AML-193 (cell line): Measurements from ENCODE around the gene ARHGEF10L.

Experiments
- DNase-seq, 2 experiments: peaks; one replicate each; lab custom pipeline; 2025; lab: John Stamatoyannopoulos, UW

ARHGEF10L gene

DNA sequence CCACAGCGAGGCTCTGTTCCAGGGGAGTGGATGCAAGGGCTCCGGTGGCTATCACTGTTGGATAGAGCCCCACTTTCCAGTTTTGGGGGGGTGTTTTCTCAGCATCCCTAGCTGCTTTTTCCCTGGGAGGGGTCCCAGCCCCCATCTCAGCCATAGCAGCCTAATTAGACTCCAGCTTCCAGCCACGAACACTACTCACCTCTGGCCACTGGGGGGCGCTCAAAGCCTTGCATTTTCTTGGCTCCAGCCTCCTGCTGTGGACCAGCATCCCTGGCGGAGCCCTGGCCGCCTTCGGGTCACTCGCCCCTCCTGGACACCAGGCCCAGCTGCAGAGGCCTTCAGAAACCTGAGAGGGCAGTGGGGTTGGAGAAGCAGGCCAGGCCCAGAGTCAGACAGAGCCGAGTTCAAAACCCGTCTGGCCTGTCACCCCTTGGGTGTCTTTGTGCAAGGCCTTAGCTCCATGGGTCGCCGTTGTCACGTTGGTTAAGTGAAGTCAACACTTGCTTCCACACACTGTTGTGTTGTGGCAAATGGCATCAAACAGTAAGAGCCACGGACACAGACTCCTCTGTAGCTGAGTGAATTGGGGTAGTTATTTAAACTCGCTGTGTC is 122.2 kb downstream of the ARHGEF10L start:
- peak in 1 of 2 experiments; percentile 5 for DNase-seq

DNA sequence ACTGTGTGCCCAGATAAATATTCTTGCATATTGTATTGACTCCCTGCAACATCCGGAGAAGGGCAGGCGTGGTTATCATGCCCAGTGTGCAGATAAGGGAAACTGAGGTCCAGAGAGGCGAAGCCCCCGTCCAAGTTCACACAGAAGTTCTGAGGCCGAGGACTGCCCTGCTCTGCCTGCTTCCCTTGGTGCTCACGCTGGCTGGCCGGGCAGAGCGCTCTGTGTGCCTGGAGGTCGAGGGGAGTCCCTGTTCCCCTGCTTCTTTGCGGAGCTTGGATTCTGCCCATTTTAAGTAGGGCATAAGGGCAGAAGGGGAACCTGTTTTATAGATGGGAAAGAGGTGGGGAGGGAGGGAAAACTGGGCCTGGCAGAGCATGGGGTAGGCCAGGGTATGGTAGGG is 122.8 kb downstream of the ARHGEF10L start:
- no peak for DNase-seq

DNA sequence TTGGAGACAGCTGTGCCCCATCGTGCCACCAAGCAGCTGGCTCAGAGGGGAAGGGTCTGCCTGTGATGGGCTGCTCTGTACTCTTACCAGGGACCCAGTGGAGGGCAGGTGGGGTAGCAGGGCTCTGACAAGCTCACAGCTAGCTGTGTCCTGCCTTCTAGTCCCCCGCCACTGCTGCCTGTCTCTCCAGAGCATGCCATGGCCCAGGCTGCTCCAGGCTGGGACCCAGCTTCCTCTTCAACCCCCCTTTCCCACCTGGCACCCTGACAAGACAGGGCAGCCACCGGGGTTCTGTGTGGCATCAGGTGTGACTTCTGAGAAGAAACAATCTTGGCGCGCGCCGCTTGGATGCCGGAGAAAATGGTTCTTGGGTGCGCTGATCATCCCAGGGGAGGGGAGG is 123.3 kb downstream of the ARHGEF10L start:
- no peak for DNase-seq

DNA sequence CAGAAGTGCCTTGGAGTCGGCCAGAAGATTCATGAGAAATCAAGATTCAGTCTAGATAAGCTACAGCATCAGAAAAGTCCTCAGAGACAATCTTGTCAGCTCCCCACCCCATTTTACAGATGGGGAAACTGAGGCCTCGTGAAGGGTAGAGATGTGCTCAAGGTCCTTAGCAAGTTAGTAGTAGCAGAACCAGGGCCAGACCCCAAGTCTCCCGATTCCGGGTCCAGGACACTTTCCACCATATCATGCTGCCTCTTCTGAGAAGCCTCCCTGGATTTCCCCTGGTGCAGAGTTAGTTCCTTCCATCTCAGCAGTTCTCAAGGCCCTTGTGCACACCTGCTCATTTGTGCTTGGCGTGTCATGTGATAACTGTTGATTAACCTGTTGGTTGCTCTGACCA is 124.1 kb downstream of the ARHGEF10L start:
- no peak for DNase-seq

DNA sequence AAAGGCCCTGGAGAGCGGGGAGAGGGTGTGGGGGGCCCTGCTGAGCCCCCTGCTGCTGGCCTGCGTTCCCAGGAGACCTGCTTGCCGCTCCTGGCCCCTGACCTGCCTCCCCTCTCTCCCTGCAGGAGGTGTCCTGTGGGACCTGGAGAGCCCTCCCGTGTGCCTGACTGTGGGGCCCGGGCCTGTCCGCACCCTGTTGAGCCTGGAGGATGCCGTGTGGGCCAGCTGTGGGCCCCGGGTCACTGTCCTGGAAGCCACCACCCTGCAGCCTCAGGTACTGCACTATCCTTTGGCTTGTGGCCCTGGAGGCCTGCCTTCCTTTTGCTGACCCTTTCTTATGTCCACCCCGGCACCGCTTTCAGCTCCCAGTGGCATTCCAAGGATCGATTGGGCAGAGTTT is 124.8 kb downstream of the ARHGEF10L start:
- no peak for DNase-seq

DNA sequence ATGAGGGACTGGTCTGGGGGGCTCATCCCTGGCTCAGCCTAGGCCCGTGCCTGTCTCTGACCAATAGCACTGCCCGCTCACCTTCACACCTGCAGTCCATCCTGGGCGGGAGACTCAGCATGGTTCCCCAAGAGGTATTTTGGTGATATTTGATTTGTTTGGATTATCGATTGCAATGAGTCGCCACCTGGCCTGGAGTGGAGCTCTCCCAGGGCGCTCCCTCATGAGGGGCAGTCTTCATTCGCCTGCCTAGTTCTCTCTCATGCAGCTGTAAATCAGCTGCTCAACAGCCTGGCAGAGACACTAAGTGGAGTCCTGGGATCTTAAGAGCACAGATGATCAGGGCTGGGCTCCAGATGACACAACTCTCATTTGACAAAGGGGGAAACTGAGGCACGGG is 125.6 kb downstream of the ARHGEF10L start:
- no peak for DNase-seq

DNA sequence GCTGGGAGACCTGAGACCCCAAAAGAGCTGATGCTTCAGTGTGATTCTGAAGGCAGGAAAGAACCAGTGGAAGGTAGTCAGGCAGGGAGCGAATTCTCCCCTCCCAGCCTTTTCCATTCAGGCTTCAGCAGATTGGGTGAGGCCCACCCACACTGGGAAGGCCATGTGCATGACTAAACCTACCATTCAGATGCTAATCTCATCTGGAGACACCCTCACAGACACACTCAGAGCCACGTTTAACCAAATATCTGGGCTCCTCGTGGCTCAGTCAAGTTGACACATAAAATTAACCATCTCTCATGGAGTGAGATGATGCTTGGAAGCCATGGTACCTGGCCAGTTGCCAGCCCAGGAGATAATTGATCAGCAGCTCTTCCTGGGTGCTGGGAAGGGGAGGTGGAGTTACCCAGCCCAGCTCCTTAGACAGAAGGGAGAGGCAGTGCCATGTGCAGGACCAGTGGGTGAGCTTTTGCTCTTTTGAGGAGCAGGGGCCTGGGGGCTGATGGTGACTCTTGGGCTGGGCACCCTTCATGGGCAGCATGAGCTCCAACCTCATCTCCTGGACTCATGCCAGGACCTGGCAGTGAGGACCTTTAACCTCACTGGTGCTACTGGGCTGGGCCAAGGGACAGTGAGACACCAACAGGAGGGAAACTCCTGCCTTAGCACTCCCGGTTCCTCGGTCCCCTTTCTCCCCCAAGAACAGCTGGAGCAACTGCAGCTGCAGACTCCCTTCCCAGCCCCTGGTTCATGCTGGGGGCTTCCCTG is 126.6 kb downstream of the ARHGEF10L start:
- no peak for DNase-seq

DNA sequence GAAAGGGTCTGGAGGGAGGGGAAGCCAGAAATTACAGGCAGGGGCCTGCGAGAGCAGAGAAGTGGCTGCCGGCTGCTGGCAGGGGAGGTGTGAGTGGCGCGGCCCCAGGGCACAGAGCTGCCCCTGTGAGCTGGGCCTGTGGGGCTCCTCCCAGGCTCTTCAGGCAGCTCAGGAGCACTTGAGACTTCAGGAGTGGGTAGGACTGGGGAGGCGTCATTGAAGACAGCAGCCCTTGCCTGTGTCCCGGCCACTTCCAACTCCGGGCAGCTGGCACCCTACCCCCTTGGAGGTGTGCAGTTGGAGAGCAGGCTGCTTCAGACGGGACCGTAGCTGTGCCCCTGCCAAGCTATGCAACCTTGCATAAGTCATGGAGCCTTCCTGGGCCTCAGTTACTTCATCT is 128.1 kb downstream of the ARHGEF10L start:
- DNase-seq: no peak

DNA sequence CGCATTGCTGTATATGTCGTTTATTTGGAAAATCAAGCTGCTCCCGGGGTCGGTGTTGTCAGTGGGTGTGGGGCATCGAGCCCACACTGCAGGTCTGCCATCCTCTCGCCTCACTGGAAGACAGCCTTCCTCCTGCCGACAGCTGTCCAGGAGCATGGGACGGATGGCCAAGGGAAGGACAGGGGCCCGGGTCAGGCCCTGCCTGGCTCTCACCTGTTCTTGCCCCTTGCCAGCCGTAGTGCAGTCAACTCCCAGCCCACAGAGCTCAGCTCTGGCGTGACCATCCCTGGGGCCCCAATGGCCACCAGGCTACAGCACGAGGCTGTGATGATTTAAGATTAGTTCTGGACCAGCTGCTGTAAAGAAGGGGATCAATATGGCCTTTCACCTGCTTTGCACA is 128.7 kb downstream of the ARHGEF10L start:
- DNase-seq: no peak

DNA sequence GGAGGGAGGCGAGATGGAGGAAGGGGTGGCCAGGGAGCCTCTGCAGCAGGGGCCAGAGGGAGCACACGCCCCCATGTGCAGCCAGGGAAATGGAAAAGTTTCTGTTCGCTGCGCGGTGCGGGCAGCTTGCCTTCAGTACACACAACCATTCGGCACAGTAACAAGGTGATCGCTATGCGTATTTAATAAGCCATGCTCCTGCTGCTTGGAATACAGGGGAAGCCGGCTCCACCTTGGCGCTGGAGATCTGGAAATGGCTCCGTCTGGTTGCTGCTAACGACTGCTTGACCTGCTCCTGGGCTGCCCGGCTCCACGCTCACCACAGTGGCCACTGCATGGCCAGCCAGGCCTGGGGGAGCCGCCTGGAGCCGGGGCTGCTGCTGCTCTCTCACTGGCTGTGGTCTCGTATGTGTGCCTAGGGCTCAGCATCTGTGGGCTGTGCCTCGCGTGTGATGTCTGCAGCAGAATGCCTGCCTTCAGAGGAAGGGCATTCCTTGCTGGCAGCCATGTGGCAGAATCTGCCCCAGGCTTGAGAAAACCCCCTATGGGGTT is 129.2 kb downstream of the ARHGEF10L start:
- DNase-seq: no peak

DNA sequence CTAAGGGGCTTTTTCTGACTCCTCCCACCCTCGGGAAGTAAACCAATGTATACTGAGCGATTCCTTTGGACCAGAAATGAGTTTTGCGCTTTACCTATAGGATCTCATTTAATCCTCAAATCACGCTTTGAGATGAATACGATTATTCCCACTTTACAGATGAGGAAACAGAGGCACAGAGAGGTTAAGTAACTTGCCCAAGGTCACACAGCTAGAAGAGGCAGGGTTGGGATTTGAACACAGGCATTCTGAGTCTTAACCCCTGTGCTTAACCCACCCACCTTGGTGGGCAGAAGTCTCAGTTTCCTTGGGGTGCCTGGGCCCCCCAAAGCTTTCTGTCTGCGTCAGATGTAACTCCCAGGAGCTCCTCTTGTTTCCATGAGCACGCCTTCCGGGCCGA is 129.8 kb downstream of the ARHGEF10L start:
- DNase-seq: no peak

DNA sequence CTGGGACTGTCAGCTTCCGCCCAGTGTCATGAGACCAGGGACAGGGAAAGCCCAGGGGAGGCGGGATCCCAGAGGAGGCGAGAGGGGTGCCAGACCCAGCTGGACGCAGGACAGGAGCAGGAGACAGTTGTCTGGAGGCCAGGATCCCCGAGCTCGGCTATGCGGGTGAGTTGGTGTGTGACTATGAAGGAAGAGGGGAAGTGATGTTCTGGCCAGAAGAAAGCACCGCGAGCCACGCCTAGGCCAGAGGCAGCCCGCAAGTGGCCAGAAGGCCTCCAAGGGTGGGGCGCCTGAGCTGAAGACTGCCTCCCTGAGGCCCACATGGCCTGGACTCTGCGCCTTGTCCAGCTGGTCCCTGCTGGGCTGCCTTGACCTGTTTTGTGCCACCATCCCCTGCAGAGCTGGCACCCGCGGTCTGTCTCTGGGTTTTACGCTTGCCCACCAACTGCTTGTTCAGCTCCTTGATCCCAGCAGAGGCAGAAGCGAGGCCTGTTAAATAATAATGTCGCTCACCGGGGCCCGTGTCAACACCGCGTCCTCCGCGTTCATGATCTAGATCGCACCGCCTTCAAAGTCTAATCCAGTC is 130.5 kb downstream of the ARHGEF10L start:
- DNase-seq: no peak

DNA sequence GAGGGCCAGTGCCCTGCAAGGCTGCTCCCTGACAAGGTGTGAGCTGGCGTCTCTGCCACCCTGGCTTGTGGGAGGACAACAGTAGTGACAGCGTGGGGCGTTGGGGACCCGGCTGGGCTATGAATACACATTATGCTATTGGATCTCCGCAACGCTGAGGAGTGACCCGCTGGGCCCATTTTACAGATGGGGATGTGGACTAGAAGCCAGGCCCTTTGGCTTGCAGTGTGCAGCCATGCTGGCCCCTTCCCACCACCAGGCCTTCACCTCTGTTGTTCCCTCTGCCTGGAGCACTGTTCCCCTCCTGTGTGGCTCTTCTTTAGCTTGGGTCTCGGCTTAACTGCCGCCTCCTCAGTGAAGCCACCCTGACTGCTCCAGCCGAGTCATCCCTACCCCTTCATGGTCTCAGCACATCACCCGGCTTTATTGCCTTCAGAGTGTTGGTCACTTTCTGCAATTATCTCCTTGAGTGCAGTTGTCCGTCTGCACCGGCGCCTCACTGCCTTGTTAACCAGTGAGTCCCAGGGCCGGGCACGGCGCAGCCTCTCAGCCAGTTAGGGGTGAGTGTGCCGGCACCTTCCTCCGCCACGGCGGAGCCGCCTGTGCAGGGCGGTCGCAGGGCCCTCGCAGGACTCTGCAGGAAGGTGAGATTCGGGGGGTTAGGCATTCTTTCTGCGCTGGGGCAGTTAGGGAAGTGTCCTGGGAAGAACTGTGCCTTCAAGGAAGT is 131.3 kb downstream of the ARHGEF10L start:
- DNase-seq: no peak

DNA sequence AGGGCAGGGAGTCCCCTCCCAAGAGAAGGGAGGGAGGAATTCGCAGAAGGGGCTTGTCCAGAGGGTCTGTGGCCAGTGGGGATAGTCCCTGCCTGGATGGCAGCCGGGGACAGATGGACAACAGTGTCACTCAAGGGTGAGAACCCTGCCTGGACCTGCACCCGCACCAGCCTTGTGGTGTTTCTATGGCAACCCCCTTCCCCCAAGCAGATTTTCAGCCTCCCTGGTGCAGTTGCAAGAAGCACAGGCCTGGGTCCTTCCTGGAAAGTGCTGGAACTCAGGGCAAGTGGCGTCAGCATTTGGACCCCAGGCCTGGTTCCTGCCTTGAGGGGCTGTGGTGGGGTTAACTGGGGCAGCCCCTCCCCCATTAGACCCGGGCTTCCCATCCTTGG is 131.8 kb downstream of the ARHGEF10L start:
- no peak for DNase-seq

DNA sequence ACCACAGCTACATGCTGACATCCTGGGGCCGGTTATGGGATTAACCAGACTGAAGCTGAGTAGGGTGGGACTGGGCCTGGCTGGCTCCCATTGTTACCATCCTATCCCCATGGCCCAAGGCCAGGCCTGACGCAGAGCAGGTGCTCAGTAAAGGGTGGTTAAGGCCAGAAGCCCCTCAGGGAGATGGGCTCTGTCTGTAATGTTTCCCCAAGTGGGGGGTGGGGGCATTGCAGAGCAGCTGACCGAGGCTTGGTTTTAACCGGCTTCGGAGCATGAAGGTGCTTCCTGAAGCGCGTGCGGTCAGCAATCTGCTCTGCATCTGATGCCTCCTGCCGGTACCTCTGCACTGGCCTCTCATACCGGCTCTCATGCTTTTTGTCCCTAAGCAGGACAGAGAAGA is 132.2 kb downstream of the ARHGEF10L start:
- DNase-seq: no peak

DNA sequence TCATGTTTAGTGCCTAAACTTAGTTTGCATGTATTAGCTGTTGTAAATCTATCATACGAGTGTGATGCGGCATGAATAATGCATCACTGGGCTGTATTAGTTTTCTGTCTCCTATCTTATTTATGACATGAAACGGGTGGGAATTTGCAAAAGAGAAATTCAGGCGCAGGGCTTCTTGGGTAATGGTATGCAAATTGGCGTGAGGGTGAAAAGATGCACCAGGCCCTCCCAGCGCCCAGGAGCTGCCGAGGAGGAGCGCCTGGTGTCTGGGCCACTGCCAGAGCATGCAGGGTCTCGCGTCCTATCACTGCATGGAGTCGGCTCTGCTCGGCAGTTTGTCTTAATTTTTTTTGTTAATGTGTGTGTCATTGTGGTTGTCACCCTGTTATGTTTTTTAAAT is 132.7 kb downstream of the ARHGEF10L start:
- DNase-seq: no peak

DNA sequence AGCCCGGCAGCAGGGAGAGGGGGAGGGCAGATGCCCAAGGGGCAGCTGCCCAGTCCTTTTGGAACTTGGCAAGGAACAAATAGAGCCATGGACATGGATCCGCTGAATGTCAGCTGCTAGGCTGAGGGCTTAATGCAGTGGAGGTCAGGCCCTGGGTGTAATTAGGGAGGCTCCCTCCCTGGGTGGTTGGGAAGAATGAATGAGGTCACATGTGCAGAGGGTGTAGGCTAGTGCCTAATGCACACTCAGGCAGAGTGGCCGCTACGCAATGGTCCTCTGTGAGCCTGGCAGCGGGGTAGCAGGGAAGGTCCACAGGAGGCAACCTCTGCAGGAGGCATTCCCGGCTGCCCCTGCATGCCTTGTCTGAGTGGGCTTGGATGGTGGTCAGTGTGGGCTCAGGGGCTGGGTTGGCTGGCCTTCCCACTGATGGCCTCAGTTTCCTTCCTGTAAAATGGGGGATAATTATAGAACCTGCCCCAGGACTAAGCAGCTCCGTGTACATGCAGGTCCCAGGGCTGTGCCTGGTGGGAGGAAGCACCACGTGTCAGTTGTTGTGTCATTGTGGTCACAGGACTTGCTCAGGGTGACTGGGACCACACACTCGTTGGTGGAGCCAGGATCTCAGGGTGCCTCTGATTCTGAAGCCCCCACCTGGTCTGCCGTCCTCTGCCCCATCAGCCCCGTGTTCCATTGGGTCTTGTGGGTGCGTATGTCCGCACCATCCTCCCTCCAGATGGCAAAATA is 134.0 kb downstream of the ARHGEF10L start:
- no peak for DNase-seq

DNA sequence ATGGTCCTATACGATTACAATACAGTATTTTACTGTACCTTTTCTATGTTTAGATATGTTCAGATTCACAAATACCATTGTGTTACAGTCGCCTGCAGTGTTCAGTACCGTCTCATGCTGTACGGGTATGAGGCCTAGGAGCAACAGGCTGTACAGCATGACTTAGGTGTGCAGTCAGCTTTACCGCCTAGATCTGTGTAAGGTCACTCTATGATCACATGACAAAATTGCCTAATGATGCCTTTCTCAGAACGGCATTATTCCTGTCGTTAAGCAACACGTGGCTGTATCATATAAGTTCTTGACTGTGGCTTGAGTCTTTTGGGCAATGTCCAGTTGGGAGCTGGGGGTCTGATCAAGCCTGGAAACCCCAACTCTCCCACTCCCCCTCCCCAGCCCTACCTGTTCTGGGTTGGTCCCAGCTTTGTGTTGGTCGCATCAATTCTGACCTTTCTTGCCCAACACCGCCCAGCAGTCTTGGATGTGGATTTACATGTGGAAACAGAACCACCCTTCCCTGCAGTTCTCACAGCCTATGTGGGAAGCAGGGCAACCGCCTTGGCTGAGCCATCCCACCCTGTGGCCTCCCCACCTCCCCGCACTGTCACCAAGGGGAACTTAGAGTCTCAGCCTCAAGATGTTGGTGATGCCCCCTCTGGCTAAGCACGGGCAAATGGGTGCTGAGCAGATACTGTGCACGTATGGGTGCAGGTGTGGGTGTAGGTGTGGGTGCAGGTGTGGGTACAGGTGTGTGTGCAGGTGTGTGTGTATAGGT is 135.4 kb downstream of the ARHGEF10L start:
- DNase-seq: peak in 1 of 2 experiments; percentile 10

DNA sequence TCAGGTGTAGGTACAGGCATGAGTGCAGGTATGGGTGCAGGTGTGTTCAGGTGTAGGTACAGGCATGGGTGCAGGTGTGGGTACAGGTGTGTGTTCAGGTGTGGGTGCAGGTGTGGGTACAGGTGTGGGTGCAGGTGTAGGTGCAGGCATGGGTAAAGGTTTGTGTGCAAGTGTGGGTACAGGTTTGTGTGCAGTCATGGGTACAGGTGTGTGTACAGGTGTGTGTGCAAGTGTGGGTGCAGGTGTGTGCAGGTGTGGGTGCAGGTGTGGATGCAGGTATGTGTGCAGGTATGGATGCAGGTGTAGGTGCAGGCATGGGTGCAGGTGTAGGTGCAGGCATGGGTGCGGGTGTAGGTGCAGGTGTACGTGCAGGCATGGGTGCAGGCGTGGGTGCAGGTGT is 136.2 kb downstream of the ARHGEF10L start:
- DNase-seq: no peak

DNA sequence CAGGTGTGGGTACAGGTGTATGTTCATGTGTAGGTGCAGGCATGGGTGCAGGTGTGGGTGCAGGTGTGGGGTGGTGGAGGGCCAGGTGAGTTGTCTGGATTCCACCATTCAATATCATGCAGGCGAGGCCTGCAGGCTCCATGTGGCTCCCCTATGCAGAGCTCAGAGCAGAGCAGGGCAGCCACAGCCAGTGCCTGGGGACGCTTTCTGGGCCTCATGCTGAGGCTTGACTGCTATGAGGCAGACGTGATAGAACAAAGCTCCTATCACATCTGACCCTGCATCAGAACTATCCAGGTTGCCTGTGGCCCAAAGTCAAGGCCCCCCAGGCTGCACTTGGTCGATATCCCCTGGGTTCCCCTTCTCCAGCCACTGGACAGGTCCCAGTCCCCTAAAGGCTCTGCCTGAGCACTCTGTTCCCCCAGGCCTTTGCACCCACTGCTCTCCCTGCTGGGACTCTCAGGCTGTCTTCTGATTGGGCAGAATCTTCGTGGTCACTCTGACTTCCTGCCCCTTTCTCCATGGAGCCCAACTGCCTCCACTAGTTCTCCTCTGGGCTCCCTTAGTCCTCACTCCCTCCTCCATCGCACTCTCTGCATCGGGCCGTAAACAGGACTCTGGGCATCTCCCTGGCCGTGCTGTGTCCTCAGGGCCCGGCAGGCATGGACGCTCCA is 137.0 kb downstream of the ARHGEF10L start:
- DNase-seq: no peak
